Measurements from ENCODE around the gene CLTCL1.

Gene CLTCL1

DNA sequence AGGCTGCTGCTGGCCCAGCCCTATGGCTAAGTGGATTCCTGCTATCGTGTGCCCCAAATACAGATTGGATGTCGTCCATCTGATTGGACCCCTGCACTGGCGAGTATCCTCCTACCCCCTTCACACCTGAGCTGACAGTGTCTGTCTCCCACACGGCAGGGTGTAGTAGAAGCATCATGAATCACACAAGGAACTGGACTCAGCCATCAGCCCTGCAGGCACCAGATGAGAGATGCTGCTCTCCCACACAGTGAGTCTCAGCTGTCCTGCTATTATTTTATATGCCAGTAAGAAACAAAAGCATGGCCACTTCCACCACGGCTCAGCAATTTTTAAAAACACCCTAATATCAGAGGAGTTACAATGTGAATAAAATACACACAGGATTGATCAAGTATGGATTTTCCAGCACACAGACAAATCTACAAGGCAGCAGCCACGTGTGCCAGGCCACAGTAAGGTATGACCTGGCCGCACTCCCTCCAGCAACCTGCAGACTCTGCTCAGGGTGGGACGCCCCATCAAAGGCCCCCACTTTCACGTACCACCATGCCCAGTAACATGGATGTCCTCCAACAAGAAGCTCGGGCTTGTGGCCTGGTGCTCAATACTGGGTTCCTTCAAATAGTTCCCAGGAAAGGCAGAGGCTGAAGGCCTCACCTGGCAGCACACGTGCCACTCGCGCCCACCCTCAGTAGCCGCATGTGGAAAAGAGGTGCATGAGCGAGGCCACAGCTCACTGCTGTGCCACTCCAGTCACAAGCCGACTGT is 96.6 kb downstream of the CLTCL1 start:
- no peak for DNase-seq

DNA sequence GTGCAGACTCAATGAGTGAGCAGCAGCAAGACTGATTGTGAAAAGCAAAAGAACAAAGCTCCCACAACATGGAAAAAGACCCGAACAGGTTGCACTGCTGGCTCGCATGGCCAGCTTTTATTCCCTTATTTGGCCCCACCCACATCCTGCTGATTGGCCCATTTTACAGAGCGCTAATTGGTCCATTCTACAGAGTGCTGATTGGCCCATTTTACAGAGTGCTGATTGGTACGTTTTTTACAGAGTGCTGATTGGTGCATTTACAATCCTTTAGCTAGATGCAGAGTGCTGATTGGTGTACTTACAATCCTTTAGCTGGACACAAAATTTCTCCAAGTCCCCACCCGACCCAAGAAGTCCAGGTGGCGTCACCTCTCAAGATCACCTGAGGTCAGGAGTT is 97.6 kb downstream of the CLTCL1 start:
- no peak for DNase-seq

DNA sequence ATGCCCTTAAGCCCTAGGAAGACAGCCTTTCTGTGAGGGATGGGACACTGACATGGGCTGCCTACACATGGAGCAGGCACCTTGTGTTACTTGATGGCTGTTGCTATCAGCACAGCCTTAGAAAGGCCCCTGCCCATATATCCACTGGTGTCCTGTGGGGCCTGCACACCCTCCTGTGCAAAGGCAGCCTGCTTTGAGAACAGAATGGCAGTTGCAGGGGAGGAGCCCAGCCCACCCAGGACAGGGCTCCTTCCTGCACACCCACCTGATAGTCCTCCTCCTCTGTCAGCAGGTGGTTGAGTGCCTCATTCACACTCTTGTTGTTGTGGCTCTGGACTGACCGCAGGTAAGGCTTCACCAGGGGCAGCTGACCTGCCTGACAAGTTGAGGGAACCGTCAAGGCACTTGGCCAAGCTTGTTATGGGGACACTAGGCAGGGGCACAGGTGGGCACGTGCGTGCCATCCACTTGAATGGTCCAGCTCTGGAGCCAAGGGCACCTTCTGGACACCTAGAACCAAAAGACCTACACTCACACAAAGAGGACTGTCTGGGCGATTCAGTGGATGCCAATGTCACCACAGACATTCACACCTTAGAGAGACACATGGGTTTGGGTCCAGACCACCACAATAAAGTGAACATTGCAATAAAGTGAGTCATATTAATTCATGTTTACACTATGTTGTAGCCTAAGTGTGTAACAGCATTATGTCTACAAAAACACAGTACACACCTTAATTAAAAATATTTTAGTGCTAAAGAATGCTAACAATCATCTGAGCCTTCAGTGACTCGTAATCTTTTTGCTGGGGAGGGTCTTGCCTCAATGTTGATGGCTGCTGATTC is 103.6 kb downstream of the CLTCL1 start:
- DNase-seq = no peak

DNA sequence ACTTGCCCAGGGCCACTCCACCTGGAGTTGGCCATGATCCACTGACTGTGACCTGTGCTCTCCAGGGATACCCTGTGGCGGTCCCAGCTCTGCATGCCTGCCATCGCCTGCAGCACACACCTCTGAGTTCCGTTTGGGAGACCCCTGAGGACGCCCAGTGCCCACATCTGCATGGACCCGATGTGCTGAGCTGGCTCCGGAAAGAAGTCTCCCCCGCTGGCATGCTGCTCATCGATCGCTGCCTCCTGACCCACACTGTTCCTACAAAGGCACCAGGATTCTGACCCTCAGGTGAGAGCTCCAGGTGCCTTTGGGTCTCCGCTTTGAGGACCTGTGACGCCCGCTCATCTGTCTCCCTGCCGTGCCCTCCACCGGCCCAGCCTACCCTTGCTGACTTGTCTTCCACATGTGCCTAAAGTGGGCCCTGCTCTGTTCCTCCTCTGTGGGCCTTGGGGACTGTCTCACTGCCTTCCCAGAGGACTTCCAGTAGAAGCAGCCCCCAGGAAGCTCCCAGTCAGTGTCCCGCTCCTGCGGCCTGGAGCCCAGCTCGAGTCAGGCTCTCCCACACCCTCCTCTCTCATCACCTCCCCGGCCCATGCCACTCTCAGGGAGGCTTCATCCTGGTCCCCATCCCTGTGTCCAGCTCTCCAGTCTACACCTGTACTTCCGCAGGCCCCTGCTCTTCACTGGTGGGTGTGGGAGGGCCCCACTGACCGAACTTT is 107.1 kb downstream of the CLTCL1 start:
- no peak for DNase-seq

DNA sequence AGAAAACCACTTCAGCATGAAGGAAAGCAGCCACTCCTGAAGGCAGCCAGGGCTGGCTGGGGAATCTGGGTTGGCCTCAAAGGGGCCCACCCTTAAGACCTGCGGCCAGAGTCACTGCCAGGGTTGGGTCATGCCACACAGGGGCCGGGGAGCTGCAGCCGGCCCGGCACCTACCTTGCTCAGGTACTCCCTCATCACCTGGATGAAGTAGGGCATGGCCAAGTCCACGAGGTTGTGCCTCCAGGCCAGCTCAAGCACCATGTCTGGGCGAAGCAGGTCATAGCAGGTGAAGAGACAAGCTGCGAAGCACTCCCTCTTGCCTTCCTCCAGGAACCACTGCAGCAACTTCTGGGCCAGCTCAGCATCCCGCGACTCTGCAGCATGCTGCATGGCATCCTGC is 108.3 kb downstream of the CLTCL1 start:
- DNase-seq = no peak

DNA sequence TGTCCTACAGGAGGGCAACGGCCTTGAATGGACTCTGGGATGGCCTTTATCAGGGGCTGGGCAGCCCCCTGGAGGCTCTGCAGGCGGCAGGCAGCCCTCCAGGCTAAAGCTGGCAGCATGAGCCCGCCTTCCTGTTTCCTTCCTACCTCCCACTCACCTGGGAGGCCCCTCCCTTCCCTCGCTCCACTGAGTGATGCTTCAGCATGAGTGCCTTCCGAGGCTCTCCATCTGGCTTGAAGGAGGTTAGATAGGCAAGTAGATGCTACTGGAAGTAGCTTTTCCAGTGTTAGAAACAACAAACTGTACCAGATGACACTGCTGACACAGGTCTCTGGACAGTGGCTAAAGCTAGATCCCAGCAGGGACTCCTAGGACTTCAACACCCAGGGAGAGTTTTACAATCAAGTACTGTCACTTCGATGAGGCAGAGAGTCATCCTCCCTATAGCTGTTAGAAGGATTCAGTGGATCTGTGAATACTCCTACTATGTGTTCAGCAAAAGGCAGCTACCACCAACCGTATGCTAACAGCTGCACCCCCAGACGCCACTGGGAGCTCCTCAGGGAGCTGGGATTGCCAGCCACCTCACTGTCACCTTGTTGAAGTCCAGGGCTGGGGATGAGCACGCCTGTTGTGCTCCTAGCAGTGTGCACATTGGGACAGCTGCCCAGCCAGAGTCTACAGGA is 108.9 kb downstream of the CLTCL1 start:
- DNase-seq = no peak

DNA sequence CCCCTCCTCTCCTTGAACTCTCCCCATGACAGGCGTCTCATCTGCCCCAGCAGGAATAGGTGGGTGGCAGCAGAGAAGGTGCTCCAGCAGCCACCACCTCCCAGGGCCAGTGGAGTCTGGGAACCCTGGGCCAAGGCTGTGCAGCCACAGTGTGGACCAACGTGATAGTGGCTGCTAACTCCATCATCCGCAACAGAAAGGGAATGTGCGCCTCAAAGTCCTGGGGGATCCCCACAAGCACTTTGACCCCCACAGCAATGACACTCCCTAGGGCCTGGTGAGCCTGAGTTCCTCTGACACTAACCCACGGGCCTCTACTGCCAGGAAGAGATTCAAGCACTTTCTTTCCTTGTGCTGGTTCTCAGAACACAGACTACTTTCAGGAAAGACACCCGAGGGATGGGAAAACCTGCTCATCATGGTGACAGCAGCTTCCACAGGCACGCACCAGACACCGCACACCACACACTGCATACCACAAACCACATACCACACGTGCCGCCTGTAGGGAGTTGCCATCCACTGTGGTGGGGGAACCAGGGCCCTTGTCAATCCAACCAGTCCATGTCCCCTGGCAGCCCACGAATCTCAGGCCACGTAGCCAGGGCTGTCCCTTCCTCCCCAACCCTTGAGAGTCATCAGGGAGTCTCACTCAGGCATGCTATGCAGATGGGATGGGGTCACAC is 109.6 kb downstream of the CLTCL1 start:
- DNase-seq = no peak

DNA sequence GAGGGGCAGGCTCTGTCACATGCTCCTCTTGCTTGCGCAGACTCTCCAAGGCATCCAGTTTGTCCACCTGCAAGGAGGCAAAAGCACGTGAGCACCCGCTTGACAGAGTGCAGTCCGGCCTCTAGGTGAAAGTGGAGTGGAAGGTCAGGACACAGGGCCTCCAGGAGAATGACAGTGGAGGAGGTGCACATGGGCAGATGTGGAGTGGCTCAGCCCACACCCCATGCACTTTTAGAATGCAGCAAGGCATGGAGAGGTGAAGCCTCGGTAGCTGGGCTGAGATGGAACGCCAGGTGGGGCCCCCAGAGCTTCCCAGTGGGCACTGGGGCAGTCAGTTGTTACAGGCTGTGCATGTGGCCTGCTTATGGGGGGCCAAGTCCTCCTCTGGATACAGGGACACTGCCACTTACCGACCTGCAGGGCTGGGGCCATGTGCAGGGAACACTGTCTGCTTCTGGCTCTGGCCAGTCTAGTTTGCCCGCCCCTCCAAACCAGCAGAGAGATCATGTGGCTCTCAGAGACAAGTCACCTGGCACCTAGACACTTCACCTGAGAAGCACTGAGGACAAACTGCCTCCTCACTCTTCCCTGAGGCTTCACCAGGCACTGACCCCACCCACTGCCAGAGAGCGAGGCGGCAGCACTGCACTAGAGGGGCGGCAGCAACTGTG is 110.6 kb downstream of the CLTCL1 start:
- DNase-seq = no peak

DNA sequence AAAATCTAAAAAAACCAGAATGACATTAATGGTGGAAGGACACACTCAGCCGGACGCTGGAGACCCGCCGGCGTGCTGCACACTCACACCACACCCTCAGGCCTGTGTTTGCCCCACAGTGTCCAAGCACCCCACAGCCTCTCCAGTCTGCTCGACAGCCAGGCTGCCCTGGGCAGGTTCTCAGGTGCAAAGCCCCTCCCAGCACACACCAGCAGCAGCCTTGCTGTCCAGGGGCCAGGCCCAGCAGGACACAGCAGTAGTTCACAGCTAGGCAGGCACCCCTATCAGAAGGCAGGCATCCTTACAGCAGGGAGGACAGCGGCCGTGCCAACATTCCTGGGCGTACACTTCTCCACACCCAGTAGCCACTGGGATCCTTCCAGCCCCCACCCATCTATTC is 111.3 kb downstream of the CLTCL1 start:
- no peak for DNase-seq

DNA sequence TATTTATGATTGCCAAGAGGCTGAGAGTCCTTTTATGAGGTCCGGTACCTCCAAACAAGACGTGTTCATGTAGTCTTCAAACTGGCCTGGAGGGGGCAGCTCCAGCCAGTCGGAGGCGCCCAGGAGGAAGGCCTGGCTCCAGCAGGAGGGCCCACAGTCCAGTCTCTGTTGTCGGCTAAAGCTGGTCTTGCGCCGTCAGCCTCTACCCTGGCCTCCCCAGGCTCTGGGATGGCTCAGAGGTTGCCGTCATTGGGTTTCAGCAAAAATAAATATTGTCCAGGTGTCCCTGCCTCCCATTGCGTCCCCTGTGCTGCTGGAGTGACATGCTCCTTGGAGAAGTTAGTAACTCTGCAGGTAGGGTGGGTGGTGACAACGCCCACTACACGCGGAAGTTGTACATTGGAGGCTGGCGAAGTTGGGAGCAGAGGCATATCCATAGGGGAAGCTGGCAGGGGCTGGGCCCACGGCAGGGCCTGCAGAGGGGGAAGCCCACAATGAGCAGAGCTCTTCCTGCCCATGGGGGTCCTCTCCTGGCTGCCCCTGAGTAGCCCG is 111.9 kb downstream of the CLTCL1 start:
- DNase-seq = peak in 1 of 2 donors; percentile 34

DNA sequence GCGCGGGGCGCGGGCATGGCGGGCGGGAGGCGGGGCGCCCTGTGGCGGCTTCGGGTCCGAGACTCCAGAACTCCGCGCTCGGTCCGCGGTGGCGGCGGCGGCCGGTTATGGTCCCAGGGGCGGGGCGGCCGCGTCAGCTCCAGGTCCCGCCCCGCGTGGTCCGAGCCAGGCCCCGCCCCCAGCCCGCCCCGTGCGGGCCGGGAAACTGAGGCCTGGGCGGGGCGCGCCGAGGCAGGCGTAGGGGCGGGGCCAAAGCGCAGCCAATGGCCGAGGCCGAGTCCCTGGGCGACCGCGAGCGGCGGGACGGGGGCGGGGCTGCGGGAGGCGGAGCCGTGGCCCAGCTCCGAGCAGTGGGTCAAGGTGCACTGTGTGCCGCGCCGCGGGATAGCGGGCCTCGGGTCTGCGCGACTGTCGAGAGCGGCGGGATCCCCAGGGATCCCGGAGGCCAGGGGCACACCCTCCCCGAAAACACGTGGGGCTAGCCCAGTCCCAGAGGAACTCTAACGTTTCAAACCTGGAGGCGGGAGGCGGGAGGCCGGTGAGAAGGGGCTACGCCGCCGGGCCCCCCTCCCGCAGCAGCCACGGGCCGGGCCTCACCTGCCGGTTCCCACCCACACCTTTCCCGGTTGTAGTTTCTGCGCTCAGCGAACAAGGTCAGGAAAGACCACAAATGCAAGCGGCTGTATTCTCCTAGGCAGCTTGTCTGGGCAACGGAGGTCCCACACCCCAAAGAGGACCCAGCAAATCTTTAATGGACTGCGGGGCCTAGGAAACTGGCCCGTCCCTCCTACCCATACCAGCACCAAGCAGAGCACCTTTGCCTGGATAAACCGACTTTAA is 112.6 kb downstream of the CLTCL1 start, which contains the start of gene SLC25A1:
SLC25A1 (minus strand) TSS at position 80 of the 840 bp plus-strand sequence; CDS start at position 17, 63 bp downstream.
- DNase-seq = peak in 1 of 2 donors; percentile 57

DNA sequence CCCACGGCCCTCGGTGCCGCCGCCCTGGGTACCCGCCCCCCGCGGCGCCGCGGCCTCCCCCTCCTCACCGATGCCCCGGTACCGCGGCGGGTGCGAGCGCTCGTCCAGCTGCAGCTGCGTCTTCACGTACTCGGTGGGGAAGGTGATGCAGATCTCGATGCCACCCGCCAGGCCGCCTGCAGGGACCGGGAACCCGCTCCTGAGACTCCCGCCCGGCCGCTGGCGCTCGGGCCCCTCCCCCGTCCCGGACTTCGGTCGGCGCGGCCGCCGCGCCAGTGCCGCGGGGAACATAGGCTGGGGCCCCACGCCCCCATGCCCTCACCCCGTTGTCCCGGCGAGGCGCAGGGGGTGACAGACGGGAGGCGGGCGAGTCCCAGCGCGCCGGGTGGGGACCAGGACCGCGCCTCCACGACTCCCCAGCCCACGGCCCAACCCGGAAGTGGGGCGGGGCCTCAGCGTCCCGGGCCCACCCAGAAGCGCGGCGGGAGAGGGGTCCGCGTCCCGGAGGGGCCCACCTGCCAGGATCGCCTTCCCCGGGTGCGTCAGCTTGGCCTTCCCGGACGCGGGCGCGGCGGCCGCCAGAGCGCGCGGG is 113.4 kb downstream of the CLTCL1 start:
- peak in 1 of 2 donors; percentile 57 for DNase-seq

DNA sequence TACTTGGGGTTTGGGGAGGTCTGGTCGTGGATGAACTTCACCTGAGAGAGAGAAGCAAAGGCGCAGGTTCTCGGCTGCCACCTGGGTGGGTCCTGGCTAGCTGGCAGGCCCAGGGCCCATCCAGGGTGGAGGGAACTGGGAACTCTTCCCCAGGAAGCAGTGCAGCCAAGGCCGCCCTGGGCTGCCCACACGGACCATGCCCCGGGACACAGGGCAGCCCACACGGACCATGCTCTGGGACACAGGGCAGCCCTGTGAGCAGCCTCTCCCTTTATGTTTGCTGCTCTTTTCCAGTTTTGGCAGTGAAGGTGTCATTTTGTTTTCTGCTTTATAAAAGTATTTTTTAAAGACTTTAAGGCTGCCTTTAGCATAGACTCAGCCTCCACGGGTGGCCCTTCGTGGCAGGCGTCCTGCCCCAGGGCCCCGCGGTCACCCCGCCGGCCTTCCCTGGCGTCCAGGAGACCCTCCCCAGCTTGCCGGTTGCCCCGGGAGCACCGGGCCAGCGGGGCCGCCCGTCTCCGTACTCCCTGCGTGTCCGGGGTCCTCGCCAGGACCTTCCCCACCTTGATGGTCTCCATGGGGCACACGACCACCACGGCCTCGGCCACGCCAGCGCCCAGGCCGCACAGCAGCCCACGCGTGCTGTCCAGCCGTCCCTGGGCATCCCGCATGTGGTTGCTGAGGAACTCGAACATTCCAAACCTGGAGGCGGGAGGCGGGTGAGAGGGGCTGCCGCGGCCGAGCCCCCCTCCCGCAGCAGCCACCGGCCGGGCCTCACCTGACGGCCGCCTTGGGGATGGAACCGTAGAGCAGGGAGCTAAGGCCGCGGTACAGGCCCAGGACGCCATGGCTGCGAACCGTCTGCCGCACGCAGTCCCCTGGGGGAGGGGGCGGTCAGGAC is 114.1 kb downstream of the CLTCL1 start:
- no peak for DNase-seq

DNA sequence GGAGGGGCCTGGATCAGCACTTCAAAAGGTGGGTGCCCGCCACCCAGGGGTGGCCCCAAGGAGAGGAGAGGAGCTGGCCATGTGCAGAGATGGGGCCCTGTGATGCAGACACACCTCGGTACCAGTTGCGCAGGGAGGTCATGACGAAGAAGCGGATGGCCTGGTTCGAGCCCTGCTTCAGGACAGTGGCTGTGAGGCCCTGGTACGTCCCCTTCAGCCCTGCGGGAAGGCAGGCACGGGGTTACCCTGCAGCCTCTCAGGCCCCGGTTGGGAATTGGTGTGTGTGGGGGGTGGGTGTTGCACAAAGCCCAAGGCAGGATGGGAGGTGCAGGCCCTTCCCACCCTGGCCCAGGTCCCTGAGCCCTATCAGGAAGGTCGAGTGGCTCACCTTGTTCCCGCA is 114.8 kb downstream of the CLTCL1 start:
- no peak for DNase-seq

DNA sequence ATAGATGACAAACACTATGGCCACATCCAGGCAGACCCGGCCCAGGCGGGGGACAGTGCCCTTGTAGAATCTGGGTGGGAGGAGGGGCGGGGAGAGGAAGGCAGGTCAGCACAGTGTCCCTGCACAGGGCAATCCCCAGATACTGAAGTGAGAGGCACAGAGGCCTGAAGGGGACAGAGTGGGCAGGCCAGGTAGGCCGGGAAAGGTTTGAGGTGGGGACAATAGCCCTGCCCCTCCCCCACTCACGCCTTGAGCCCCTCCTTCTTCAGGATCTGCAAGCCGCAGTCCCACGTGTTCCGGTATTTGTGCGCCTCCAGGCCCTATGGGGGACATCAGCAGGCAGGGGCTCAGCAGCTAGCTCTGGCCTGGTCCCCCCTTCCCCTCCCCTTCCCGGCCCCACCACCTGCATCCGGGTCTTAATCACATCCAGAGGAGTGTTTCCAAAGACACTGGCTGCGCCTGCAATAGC is 115.3 kb downstream of the CLTCL1 start:
- DNase-seq = no peak

DNA sequence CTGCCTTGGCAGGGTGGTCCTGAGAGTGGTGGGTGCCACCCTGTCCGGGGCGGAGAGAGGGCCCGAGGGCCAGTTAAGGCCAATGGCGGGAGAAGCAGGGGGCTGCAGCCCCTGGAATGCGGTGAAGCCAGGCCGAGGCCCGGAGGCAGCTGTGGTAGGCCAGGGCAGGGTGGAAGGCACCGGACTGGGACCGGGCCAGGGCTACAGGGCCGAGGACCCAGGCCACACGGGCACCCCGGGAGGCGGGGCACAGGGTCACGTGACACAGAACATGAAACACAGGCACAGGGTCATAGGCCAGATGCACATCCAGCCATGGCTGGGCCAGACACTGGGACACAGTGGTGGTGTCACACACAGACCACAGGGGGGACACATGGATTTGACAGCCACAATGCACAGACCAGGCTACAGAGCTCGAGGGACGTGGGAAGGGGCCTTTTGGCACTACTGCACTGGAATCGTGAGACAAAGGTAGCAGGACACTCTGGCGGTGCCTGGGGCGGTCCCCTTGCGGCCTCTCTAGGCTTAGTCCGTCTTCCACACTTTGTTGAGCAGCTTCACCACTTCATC is 115.8 kb downstream of the CLTCL1 start:
- DNase-seq = no peak

DNA sequence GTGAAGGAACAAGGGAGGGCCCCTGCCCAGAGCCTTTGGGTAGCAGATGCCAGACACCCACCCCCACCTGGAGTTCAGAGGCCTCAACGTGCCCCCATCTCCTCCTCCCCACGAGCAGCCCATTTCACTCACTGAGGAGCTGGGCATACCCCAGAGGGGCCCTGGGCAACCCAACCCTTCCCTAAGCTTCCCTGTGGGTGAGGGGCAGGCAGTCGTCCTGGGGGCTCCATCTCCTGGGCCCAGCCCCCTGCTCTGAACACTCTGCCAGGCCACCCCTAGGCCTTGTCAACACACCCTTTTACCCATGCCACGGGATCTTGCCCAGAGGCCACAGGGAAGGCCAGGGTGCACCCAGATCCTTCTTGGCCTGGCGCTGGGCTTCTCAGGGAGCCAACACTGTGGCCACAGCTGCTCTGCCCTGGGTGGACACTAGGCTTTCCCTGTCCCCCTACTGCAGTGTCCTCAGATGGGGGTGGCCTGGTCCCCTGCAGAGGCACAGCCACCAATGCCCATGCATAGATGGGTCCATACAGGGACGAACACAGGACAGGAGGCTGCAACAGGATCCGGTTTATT is 116.4 kb downstream of the CLTCL1 start:
- DNase-seq = no peak
